ENCODE results near the gene HSPBP1.
A peak's percentile ranks its signal among the peaks of the same experiment; 100 is the strongest.

DNA sequence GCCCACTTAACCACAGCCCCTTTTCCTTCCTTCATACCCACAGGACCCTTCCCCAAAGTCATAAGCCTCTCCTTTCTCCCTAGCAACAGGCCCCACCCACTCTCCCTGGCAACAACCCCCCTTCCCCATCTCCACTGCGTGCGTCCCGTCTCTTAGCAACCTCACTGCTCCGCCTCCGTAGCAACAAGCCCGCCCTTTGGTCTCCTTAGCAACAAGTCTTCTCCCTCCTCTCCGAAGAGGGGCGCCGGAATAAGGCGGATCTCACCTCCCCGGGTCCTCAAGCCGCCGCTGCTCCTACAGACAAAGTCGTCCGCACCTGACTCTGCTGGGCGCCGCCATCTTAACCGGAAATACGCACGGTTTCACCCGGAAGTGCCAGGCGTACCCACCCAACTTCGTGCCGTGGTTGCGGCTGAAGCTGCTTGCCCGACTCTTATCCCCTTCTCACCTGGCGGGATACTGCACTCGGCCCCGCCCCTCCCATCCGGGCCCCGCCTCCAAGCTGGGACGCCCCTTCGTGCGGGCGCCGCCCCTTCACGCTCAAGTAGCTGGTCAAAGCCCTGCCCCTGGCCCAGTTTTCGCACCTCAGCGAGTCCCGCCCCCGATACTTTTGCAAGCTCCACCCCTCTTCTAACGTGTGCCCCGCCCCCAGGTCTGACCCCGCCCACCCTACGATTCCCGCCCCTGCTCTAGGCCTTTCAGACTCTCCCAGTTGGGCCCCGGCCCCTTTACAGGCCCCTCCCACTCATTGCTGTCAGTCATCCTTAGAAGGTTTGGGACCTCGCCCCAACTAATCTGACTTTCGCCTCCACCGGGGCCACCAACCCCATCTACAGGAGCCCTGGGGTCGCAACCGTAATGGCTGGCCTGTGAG is at the start of gene HSPBP1:
- no peak for TF ChIP-seq ZBTB1 (CRISPR knock-in tag; IDR thresholded peaks at IDR 0.05; ENCODE audit: borderline replicate concordance, low read depth)
- TF ChIP-seq, protein P1, sequence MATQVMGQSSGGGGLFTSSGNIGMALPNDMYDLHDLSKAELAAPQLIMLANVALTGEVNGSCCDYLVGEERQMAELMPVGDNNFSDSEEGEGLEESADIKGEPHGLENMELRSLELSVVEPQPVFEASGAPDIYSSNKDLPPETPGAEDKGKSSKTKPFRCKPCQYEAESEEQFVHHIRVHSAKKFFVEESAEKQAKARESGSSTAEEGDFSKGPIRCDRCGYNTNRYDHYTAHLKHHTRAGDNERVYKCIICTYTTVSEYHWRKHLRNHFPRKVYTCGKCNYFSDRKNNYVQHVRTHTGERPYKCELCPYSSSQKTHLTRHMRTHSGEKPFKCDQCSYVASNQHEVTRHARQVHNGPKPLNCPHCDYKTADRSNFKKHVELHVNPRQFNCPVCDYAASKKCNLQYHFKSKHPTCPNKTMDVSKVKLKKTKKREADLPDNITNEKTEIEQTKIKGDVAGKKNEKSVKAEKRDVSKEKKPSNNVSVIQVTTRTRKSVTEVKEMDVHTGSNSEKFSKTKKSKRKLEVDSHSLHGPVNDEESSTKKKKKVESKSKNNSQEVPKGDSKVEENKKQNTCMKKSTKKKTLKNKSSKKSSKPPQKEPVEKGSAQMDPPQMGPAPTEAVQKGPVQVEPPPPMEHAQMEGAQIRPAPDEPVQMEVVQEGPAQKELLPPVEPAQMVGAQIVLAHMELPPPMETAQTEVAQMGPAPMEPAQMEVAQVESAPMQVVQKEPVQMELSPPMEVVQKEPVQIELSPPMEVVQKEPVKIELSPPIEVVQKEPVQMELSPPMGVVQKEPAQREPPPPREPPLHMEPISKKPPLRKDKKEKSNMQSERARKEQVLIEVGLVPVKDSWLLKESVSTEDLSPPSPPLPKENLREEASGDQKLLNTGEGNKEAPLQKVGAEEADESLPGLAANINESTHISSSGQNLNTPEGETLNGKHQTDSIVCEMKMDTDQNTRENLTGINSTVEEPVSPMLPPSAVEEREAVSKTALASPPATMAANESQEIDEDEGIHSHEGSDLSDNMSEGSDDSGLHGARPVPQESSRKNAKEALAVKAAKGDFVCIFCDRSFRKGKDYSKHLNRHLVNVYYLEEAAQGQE (IDR thresholded peaks at IDR 0.05; ENCODE audit: borderline replicate concordance), result peak; percentile 86
- TF ChIP-seq, protein P1 (CRISPR knock-in tag; IDR thresholded peaks at IDR 0.05; ENCODE audit: low read depth), result no peak
